GM18868 (cell line): ENCODE results near the gene UQCRH.
"Not testable (repeated sequence)": the region's sequence is repeated elsewhere in the genome, so short reads cannot be mapped to it uniquely, and the experiment has no call there.

ENCODE experiments used
- ATAC-seq: cut with Tn5 transposase; IDR thresholded peaks from one replicate; pipeline ENCODE4 v1.9.1; 2021; ENCODE audit warnings: mild to moderate bottlenecking, moderate library complexity; ENCODE audit not compliant: unreplicated experiment

UQCRH gene

DNA sequence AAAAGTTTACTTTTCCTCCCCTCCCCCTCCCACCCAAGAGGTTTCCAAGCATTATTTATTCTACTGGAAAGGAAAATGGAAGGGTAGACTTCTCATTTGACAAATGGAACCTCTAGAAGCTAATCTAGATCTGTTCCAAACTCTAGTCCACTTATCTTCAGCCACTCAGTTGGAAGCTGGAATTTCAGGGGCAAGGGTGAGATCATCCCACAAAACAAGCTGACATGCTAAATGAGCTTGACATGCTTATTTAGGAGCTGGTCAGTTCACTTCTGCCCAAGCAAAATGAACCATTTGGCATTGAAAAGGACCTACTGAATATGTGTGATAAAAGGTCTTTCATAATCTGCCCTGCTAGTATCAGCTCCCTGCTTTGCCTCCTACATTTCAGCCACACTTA is 5.1 kb upstream of the UQCRH start:
- ATAC-seq = no peak

DNA sequence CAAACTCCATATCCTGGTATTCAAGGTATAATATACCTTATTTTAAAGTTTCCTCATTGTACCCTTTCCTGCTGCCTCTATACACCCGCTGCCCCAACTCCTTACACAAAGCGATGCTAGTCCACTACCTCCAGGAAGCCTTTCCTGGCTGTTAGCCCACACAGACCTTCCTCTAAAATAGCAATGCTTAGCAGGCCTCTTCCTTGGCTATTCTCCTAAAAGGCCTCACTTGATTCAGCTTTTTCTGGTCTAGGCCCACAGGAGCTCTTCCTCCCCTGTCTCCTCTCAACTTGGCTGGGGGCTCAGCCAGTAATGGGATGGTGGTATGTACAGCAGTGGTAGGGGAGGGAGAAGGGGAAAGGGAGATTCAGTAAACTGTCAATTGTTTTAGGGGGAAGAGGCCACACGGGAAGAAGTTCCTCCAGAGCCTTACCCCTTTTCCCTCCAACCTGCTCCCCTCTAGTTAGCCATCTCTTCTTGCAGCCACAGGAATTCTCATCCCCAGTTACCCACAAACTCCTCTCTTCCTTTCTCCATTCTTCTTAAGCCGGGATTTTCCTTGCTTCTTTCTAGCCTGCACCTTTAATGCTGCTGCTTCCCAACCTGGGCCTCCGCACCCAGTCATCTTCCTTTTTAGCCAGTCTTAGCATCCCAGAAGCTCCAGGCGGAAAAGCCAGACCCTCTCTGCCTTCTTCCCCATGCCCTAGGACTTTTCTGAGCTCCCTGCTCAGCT is 2.7 kb upstream of the UQCRH start:
- no peak for ATAC-seq

DNA sequence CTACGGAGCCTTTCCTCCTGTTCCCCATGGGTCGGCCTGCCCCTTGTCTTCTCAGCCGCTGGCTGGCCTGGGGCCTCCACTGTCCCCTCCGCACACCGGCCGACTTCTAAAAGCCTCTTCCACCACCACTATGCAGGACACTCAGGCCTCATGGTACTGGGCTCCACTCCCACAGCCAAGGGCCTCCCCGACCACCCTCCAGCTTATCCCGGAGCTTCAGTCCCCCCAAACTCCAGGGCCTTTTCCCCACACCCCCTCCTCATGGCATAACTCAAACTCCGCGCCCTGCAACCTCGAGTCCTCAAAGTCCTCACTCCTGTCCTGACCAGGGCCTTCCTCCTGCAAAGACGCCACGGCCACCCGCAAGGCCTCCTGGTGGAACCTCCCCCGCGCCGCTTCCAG is 2.1 kb upstream of the UQCRH start:
- ATAC-seq = no peak

DNA sequence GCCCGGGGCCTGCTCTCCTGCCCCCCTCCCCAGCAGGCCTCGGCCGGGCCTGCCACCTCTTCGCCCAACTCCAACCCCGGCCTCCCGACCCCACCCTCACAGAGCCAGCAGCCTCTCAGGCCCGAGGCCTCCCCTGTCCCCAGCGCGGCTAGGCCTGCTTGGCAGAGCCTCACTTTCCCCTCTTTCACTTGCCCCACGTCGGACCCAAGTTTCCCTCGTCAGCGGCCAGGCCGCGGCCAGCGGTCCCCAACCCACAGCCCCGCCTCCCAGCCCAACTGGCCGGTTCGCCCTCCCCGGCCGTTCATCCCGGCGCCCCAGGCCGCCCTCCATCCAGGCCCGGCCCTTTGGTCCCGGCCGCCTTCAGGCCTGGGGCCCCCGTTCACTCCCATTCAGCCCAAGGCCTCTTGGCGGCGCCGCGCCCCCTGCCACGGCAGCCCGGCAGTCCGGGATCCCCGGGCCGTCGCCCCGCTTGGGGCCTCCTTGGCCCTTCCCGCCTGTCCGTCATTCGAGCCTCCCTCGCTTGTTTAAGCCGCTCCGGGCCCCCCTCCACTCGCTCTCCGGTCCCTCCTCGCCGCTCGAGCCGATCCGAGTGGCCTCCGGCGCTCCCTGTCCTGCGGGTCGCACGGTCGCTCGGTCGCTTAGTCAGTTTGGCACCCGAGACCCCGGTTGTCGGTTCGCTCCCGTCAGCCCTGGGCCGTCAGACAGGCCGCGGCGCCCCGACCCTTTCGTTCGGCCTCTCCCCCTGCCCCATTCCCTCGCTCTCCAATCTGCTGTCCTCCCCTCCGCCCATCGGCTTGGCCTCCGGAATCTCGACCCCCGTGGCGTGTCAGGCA is 1.5 kb upstream of the UQCRH start:
- ATAC-seq = peak; percentile 35

DNA sequence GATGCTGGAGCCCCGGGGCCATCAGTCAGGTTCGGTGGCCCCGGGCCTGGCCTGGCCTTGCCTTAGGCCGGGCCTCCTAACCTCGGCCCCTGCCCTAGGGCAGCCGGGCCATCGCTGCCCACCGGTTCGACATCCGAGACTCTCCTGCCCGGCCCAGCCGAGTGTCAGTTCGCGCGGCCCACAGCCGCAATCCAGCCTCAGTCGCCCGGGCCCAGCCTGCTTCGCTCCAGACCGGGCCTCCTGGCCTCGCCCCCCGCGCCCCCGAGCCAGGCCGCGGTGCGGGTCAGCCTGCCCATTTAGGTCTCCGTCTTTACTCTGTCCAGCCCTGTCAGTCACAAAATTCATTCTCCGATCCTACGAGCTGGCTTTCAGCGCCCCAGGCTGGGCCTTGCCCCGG is 859 bp upstream of the UQCRH start:
- ATAC-seq = peak; percentile 1

DNA sequence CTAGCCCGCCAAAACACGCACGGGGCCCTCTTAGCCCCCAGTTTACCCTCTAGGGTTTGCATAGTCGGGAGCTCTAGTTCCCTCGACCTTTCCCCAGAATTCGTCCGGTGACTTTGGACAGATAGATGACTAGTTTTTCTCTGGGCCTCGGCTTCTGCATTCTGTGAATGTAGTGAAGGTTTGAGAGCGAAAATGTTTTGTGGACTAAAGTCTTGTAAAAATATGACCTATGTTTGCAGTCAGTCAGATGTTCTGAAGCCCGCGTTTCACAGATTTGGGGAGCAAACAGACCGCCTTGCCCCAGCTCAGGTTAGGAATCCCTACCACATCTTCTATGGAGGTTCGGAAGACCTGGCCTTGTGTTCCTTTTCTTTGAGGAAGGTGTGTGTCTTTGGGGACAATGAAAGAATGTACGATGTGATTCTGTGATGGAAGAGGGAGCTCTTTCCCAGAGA is 401 bp downstream of the UQCRH start:
- ATAC-seq = no peak

DNA sequence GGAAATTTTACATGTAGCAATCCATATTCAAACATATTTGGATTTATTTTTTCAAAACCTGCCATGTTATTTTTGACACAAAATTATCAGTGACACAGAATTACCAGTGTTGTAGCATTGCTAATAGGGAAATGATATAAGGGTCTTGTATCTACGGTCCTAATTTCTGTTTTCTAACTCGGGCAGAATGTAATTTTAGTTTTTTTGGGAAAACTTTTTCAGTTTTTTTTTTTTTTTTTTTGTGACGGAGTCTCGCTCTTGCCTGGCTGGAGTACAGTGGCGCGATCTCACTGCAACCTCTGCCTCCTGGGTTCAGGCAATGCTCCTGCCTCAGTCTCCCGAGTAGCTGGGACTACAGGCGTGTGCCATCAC is 2.6 kb downstream of the UQCRH start:
- no peak for ATAC-seq

DNA sequence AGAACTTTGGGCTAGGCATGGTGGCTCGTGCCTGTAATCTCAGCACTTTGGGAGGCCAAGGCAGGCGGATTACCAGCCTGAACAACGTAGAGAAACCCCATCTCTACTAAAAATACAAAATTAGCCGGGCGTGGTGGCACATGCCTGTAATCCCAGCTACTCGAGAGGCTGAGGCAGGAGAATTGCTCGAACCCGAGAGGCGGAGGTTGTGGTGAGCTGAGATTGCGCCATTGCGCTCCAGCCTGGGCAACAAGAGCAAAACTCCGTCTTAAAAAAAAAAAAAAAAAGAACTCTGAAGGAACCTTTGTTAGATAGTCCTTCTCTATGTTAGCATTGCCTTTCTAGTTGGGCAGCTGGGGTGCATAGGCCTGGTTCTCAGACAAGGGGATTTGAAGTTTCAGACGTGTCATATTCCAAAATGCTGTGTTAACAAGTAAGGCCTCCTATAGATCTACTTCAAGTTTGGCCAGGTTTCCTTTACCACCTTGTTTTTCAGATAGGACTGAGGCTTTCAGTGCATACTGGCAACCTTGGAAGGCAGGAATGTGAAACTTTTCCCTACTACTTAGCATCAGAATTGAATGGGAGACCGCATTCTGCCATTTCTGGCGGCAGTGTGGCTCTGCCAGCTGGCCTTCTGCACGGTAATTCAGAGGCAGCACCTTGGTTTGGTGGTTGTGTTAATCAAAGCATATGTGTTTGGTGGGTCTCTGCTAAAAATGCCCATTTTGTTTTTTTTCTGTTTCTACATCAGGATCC is 6.1 kb downstream of the UQCRH start:
- no peak for ATAC-seq

DNA sequence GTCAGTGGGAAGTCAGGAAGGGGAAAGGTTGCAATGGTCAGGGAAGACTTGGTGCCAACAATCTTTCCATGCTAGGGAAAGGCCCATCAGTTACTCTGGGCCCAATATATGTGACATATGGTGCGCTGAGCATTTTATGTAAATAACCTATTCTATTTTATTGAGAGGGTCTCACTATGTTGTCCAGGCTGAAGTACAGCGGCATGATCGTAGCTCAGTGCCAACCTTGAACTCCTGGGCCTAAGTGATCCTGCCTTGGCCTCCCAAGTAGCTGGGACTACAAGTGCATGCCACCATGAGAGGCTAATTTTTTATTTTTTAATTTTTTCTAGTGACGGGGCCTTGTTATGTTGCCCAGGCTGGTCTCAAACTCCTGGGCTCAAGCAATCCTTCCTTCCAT is 6.8 kb downstream of the UQCRH start:
- no peak for ATAC-seq

DNA sequence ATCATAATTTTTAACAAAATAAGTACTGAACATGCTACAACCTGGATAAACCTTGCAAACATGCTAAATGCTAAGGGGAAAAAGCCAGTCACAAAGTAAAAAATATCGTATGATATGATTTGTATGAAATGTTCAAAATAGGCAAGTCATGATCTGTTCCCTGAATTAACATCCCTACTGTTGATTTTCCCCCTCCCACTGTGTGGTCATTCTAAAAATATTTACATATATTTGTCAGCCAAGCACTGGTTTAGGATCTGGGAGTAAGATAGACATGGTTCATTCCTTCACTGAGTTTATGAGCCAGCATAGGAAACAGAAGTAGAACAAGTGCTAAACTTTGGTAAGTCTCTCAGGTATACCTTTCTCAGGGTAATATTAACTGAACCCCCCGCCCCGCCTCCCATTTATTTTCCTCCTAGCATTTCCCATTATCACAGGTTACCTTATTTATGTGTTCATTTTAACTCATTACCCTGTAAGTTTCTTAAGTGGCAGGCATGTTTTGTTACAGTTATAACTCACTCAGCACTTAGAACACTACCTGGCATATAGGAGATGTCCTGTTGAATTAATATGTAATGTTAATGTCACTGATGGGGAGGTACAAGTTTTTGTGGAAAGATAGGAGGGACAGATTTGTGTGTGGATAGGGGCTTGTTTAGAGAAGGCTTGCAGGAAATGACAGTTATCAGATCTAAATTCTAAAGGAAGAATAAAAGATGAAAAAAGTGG is 12.3 kb downstream of the UQCRH start:
- no peak for ATAC-seq

DNA sequence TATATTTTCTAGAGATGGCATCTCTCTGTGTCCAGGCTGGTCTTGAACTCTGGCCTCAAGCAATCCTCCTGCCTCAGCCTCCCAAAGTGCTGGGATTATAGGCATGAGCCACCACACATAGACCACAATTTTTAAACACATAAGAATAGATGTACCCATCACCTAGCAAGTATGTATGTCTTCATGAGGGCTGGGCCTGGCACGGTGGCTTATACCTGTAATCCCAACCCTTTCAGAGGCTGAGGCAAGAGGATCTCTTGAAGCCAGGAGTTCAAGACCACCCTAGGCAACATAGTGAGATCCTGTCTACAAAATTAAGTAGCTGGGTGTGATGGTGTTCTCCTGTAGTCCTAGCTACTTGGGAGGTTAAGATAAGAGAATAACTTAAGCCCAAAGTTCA is 13.8 kb downstream of the UQCRH start:
- ATAC-seq = no peak

DNA sequence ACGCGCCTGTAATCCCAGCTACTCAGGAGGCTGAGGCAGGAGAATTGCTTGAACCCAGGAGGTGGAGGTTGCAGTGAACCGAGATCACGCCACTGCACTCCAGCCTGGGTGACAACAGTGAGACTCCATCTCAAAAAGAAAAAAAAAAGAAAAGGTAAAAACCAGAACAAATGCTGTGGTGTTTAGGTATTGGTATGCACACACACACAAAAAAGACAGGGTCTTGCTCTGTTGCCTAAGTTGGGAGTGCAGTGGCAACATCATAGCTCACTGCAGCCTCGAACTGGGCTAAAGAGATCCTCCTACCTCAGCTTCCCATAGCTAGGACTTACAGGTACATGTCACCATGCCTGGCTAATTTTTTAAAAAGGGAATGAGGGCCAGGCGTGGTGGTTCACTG is 15.8 kb downstream of the UQCRH start:
- not testable (repeated sequence) for ATAC-seq

DNA sequence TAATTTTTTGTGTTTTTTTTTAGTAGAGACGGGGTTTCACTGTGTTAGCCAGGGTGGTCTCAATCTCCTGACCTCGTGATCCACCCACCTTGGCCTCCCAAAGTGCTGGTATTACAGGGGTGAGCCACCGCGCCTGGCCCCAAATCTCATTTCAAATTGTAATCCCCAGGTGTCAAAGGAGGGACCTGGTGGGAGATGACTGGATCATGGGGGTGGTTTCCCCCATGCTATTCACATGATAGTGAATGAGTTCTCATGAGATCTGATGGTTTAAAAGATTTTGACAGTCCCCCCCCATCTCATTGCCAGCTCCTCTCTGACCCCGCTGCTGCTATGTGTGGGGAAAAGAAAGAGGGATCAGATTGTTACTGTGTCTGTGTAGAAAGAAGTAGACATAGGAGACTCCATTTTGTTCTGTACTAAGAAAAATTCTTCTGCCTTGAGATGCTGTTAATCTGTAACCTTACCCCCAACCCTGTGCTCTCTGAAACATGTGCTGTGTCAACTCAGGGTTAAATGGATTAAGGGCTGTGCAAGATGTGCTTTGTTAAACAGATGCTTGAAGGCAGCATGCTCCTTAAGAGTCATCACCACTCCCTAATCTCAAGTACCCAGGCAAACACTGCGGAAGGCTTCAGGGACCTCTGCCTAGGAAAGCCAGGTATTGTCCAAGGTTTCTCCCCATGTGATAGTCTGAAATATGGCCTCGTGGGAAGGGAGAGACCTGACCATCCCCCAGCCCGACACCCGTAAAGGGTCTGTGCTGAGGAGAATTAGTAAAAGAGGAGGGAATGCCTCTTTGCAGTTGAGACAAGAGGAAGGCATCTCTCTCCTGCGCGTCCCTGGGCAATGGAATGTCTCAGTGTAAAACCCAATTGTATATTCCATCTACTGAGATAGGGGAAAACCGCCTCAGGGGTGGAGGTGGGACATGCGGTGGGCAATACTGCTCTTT is 16.7 kb downstream of the UQCRH start:
- ATAC-seq = not testable (repeated sequence)

DNA sequence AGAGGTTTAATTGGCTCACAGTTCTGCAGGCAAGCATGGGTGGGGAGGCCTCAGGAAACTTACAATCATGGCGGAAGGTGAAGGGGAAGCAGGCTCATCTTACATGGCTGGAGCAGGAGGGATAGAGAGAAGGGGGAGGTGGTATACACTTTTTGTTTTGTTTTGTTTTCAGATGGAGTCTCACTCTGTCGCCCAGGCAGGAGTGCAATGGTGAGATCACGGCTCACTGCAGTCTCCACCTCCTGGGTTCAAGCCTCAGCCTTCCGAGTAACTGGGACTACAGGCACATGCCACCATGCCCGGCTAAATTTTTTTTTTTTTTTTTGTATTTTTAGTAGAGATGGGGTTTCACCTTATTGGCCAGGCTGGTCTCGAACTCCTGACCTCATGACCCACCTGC is 18.7 kb downstream of the UQCRH start:
- not testable (repeated sequence) for ATAC-seq

DNA sequence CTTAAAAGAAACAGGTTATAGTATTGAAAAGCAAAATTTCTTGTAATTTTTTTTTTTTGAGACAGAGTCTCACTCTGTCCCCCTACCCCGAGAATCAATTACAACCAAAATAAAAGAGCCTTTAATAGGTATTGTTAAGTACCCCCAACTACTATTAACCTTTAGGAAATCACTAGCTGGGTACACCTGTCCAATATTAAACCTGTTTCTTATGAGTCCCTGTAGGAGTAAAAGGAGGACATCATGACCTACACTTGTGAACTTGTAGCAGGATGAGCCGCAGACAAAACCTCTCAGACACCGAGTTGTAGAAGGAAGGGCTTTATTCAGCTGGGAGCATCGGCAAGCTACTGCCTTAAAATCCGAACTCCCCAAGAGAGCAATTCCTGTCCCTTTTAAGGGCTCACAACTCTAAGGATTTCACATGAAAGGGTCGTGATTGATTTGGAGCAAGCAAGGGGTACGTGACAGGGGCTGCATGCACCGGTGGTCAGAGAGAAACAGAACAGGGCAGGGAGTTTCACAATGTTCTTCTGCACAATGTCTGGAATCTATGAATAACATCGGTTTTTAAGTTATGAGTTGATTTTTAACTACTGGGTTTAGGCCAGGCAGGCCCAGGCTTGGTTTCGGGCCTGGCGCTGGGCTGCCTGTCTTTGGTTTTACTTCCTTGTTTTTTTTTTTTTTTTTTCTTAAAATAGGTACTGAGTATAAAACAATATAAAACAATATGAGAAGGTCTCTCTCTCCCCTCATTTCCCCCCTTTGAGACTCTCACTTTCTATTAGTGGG is 22.0 kb downstream of the UQCRH start:
- not testable (repeated sequence) for ATAC-seq

DNA sequence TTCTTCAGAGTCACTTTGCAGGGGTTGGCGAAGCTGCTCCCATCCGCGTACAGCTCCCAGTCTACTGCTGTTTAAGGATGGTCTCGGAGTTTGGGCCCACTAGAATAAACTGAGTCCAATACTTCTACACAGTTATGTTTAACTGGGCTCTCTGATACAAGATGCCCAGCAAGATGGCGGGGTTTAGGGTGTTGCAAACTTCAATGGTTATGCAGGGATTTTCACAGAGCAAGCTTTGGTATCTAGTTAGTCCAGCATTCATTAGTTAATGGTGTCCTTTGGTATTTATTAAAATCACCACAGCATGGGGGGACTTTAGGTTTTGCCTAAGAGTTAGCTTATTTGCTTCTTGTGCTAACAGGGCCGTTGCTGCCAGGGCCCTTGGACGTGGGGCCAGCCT is 24.7 kb downstream of the UQCRH start:
- not testable (repeated sequence) for ATAC-seq

DNA sequence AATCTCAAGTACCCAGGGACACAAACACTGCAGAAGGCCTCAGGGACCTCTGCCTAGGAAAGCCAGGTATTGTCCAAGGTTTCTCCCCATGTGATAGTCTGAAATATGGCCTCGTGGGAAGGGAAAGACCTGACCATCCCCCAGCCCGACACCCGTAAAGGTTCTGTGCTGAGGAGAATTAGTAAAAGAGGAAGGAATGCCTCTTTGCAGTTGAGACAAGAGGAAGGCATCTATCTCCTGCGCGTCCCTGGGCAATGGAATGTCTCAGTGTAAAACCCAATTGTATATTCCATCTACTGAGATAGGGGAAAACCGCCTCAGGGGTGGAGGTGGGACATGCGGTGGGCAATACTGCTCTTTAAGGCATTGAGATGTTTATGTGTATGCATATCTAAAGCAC is 26.3 kb downstream of the UQCRH start:
- ATAC-seq = not testable (repeated sequence)

DNA sequence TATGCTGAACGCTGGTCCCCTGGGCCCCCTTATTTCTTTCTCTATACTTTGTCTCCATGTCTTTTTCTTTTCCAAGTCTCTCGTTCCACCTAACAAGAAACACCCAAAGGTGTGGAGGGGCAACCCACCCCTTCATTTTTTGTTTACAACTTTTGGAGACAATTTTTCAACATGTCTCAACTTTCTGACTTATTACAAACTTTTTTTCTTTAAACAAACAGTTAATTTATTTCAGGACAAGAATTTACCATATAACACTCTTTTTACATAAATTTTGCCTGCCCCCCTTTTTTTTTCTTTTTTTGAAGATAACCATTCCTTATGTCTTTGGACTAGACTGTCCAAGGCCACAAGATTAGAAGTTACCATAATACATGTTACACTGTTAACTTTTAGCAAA is 26.9 kb downstream of the UQCRH start:
- ATAC-seq = not testable (repeated sequence)
